Right atrium auricular region (tissue), 2 donors: ENCODE measurements around the gene ZNF280C. TPM values are rescaled to one million over a fixed set of nuclear protein-coding genes. Genes with fewer than 3 reads are reported as not detected.

Source experiments
- DNase-seq: peaks from one replicate; pipeline ENCODE4 v3.0.0-alpha.2; 2019; ENCODE audit warnings: low spot score
- H3K27ac ChIP-seq, 2 donors: fragments of 200-600 bp; sonication (generic); 1 replicate in 1 of 2; 2 replicates in 1 of 2; pipeline ENCODE4 v1.5.1; 2016 to 2019
- H3K27me3 ChIP-seq, 2 donors: fragments of 200-600 bp; sonication (generic); one replicate each; pipeline versions ENCODE4 v1.5.1 to v1.6.0; 2017 to 2019
- H3K36me3 ChIP-seq: fragments of 200-600 bp; sonication (generic); one replicate; pipeline ENCODE4 v1.5.1; 2016
- H3K4me1 ChIP-seq, 2 donors: fragments of 200-600 bp; sonication (generic); one replicate each; pipeline versions ENCODE4 v1.5.1 to v1.6.0; 2017 to 2019
- H3K4me3 ChIP-seq, 2 donors: fragments of 200-600 bp; sonication (generic); 1 replicate in 1 of 2; 2 replicates in 1 of 2; pipeline ENCODE4 v1.5.1; 2017 to 2019; ENCODE audit warnings: mild to moderate bottlenecking in 1 of 2, moderate library complexity in 1 of 2
- H3K9me3 ChIP-seq, 2 donors: fragments of 200-600 bp; sonication (generic); one replicate each; pipeline ENCODE4 v1.5.1; 2019
- total RNA-seq, 2 donors: library from RNA; depleted of rRNA; stranded (reverse); fragments of >200 nt; gene quantifications; one replicate each; pipeline ENCODE4 v1.1.0, GENCODE V29; 2016
- TF ChIP-seq, protein P1 (sequence below), 2 donors: fragments of 200-600 bp; sonication (generic); IDR thresholded peaks; one replicate each; pipeline ENCODE4 v1.5.1; 2019; ENCODE audit warnings: antibody characterized with exemption in 2 of 2

The ZNF280C gene
- total RNA-seq, 2 donors from 2014 or later = 2.3 to 2.5 TPM

DNA sequence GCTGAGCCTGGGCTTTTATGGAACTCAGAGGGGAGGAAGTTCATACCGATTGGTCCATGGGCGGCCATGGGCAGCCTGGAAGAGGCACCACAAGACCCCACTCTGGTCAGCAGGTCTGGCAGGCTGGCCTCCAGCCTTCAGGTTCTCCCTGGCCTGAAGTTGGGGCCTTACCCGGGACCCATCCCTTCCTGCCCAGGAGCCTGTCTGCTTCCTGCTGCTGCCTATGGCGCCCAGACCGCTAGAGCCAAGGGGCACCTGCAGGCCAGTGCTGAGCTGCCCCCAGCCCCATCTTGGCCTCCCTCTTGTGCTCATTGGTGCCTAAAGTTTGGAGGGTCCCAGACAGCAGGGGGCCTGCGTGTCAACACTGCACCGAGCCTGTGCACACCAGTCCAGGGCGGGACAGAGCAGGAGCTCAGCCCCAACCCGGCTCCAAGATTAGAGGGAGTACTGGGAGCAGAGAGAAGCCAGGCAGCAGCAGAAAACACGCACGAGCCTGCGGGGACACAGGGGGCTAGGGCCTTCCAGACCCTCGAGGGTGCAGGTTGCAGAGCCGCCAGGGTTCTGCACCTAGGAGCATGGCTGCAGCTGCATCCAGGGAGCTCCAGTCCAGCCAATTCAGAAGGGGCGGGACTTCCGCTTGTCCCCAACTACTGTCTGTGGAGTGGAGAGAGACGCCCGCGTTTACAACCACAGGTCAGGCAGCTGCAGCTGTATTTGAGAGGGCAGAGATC, 30.7 kb upstream of the ZNF280C start:
- H3K9me3 ChIP-seq = peaks cover 0 to 8% of the 10 kb centered on the region in 2 donors
- no peak overlapping the region for H3K27ac ChIP-seq
- no peaks in the 10 kb centered on the region for H3K4me1 ChIP-seq
- H3K4me3 ChIP-seq = no peak overlapping the region
- no peak for DNase-seq
- H3K36me3 ChIP-seq = no peaks in the 10 kb centered on the region
- TF ChIP-seq, protein P1, sequence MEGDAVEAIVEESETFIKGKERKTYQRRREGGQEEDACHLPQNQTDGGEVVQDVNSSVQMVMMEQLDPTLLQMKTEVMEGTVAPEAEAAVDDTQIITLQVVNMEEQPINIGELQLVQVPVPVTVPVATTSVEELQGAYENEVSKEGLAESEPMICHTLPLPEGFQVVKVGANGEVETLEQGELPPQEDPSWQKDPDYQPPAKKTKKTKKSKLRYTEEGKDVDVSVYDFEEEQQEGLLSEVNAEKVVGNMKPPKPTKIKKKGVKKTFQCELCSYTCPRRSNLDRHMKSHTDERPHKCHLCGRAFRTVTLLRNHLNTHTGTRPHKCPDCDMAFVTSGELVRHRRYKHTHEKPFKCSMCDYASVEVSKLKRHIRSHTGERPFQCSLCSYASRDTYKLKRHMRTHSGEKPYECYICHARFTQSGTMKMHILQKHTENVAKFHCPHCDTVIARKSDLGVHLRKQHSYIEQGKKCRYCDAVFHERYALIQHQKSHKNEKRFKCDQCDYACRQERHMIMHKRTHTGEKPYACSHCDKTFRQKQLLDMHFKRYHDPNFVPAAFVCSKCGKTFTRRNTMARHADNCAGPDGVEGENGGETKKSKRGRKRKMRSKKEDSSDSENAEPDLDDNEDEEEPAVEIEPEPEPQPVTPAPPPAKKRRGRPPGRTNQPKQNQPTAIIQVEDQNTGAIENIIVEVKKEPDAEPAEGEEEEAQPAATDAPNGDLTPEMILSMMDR (IDR thresholded peaks at IDR 0.05) = no peak
- no peaks in the 10 kb centered on the region for H3K27me3 ChIP-seq

DNA sequence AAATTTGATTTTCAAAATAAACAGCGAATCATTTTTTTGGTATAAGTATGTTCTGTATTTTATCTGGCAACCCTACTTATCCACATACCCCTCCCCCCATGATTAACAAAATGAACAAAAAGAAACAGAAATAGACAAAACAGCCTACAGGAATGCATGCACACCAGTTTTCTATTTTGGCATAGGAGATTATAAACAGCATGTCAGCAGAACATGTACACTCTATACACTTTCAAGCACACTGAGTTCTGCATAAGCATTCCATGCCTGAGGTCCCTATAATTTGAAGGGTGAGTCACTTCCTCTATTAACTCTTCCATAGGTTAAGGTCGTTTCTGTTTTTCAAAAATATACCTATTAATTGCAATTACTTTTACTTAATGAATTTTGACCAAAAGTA, 28.0 kb upstream of the ZNF280C start:
- Histone ChIP-seq H3K4me1 (no peaks in the 10 kb centered on the region), H3K27me3 (no peaks in the 10 kb centered on the region), H3K36me3 (no peaks in the 10 kb centered on the region), H3K4me3 (no peak overlapping the region), H3K9me3 (peaks cover 0 to 8% of the 10 kb centered on the region in 2 donors), H3K27ac (no peak overlapping the region)
- no peak for DNase-seq
- TF ChIP-seq, protein P1 (IDR thresholded peaks at IDR 0.05) = no peak

DNA sequence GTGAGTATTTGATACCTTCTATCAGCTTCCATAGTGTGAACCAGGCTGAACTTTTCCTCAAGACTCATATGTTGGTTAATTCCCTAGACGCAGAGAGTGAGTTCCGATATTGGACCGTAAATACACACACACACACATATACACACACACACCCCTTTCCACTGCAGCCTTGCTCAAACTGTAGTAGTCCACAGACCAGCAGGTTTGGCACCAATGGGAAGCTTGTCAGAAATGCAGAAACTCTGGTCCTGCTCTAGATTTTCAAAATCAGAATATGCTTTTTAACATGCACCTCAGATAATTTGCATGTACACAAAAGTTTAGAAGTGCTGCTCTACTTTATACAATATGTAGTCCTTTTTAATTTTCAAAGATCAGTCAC, 27.6 kb upstream of the ZNF280C start:
- H3K27ac ChIP-seq = no peak overlapping the region
- no peak for DNase-seq
- H3K4me1 ChIP-seq = no peaks in the 10 kb centered on the region
- H3K27me3 ChIP-seq = no peaks in the 10 kb centered on the region
- TF ChIP-seq, protein P1 (IDR thresholded peaks at IDR 0.05) = no peak
- H3K9me3 ChIP-seq = peaks cover 0 to 4% of the 10 kb centered on the region in 2 donors
- no peak overlapping the region for H3K4me3 ChIP-seq
- H3K36me3 ChIP-seq = no peaks in the 10 kb centered on the region

DNA sequence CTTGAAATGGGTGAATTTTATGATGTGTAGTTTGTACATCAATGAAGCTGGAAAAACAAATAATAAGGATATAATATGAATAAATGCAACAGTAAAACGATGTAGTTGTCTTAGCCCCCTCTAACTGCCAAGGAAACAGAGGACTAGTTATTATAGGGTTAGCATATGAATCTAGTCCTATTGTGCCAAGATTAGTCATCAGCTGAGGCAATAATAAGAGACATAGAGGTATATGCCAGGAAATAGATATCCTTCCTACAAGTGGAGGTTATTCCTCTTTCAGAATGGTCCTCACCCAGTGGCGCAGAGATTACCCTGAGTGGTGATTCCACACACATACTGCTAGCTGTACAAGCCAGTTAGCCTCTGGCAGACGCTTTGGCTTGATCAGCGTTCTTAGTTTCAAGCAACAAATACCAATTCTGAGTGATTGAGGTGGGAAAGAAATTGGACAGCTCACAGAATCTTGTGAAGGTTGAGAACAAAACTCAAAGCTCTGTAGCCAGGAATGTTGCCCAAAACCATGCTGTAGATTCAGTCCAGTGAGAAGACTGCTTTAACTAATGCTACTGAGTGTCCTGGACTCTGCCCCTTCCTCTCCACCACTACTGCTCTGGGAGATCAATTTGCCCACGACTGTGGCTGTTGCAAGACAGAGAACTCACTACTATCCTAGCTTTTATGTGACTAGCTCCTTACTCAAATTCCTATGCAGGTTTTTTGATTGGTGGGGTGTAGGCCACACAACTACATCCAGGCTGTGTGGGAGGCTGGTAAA, 27.0 kb upstream of the ZNF280C start:
- no peaks in the 10 kb centered on the region for H3K36me3 ChIP-seq
- no peaks in the 10 kb centered on the region for H3K9me3 ChIP-seq
- no peak for DNase-seq
- TF ChIP-seq, protein P1 (IDR thresholded peaks at IDR 0.05) = no peak
- no peaks in the 10 kb centered on the region for H3K27me3 ChIP-seq
- H3K27ac ChIP-seq = no peak overlapping the region
- no peaks in the 10 kb centered on the region for H3K4me1 ChIP-seq
- H3K4me3 ChIP-seq = no peak overlapping the region

DNA sequence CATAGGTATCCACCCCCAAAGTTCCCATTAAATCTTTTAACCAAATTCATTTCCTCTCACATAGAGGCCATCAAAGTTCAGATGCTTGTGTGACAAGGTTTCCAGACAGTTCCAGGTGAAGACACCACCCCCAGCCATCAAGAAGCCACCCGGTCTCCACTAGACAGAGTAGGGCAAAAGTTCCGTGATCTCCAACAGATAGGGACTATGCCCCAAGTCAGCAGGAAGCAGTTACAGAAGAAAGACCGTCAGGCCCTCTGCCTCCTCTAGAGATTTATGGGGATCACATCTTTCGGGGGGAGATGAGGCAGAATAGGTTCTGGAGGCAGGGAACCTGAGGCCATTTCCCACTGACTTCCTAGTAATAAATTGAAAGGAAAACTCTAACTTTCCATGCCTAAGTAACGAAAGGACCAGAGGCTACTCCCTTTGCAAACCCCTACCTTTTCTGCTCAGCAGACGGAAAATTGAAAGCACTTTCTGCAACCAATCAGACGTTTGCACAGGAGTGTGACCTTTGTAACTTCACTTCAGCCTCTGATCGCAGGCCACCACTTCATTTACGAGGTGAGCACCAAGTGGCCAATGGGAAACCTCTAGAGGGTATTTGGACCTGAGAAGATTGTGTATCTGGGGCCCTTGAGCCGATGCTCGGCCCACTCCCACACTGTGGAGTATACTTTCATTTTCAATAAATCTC, 18.5 kb upstream of the ZNF280C start:
- Histone ChIP-seq H3K4me1 (no peaks in the 10 kb centered on the region), H3K4me3 (no peak overlapping the region), H3K9me3 (no peaks in the 10 kb centered on the region), H3K27ac (no peak overlapping the region), H3K27me3 (no peaks in the 10 kb centered on the region), H3K36me3 (no peaks in the 10 kb centered on the region)
- TF ChIP-seq, protein P1 (IDR thresholded peaks at IDR 0.05) = no peak
- no peak for DNase-seq
